DOHH2 (cell line): ENCODE measurements around the gene KDM6A.
"Not testable (repeated sequence)": the region's sequence is repeated elsewhere in the genome, so short reads cannot be mapped to it uniquely, and the experiment has no call there.

Experiments
- EZH2phosphoT487 ChIP-seq: fragments of 200-600 bp; sonication (generic); IDR thresholded peaks from 2 replicates; pipeline ENCODE4 v1.6.1; 2017; ENCODE audit warnings: borderline replicate concordance, mild to moderate bottlenecking, antibody characterized with exemption, low read length, moderate library complexity, mixed read lengths
- TF ChIP-seq, protein P1 (sequence below): fragments of 200-600 bp; sonication (generic); IDR thresholded peaks from one replicate; pipeline ENCODE4 v1.5.1; 2014; ENCODE audit warnings: antibody characterized with exemption, mild to moderate bottlenecking, low read depth, low read length; ENCODE audit not compliant: poor library complexity, severe bottlenecking

DNA sequence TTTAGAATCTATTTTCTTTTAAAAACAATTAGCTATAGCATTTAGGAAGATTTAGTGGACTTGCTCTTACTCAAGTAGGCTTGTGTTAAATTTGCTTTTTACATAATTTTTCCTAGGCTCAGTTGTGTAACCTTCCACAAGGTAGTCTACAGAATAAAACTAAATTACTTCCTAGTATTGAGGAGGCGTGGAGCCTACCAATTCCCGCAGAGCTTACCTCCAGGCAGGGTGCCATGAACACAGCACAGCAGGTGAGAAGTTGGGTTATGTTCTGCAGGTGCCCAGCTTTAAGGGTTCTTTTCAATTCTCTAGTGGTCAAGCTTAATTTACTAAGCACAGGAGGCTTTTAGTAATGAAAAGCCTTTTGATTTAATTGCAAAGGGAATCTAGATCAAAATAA lies 186.9 kb downstream of the KDM6A start:
- TF ChIP-seq, protein P1, sequence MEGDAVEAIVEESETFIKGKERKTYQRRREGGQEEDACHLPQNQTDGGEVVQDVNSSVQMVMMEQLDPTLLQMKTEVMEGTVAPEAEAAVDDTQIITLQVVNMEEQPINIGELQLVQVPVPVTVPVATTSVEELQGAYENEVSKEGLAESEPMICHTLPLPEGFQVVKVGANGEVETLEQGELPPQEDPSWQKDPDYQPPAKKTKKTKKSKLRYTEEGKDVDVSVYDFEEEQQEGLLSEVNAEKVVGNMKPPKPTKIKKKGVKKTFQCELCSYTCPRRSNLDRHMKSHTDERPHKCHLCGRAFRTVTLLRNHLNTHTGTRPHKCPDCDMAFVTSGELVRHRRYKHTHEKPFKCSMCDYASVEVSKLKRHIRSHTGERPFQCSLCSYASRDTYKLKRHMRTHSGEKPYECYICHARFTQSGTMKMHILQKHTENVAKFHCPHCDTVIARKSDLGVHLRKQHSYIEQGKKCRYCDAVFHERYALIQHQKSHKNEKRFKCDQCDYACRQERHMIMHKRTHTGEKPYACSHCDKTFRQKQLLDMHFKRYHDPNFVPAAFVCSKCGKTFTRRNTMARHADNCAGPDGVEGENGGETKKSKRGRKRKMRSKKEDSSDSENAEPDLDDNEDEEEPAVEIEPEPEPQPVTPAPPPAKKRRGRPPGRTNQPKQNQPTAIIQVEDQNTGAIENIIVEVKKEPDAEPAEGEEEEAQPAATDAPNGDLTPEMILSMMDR, result not testable (repeated sequence)
- TF ChIP-seq EZH2phosphoT487, result not testable (repeated sequence)
